ENCODE measurements around the gene LYSMD4.

DNA sequence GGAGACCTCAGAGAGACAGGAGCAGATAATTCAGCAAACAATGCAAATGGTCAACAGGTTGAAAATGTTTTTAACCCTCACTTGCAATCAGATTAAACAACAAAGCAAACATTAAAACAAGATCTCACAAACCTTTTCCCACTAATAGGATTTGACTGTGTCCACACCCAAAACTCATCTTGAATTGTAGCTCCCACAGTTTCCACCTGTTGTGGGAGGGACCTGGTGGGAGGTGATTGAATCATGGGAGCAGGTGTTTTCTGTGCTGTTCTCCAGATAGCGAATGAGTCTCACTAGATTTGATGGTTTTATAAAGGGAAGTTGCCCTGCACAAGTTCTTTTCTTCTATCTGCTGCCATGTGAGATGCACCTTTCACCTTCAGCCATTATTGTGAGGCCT, 1.3 kb upstream of the LYSMD4 start:
- TF ChIP-seq ZNF121 (tag by site-specific recombination; IDR thresholded peaks at IDR 0.05) = no peak
- no peak for TF ChIP-seq ZNF133 (tag by site-specific recombination; IDR thresholded peaks at IDR 0.05)
- TF ChIP-seq, protein P1, sequence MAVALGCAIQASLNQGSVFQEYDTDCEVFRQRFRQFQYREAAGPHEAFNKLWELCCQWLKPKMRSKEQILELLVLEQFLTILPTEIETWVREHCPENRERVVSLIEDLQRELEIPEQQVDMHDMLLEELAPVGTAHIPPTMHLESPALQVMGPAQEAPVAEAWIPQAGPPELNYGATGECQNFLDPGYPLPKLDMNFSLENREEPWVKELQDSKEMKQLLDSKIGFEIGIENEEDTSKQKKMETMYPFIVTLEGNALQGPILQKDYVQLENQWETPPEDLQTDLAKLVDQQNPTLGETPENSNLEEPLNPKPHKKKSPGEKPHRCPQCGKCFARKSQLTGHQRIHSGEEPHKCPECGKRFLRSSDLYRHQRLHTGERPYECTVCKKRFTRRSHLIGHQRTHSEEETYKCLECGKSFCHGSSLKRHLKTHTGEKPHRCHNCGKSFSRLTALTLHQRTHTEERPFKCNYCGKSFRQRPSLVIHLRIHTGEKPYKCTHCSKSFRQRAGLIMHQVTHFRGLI (tag by site-specific recombination; IDR thresholded peaks at IDR 0.05) = no peak
- no peak for TF ChIP-seq TCF7L2 (IDR thresholded peaks at IDR 0.05; ENCODE audit: borderline replicate concordance, low read depth, low read length)
- no peak for TF ChIP-seq ZNF660 (tag by site-specific recombination; IDR thresholded peaks at IDR 0.05)
- TF ChIP-seq ZSCAN30 (tag by site-specific recombination; IDR thresholded peaks at IDR 0.05) = no peak
- no peak for TF ChIP-seq MYNN (tag by site-specific recombination; IDR thresholded peaks at IDR 0.05; ENCODE audit: borderline replicate concordance)
- TF ChIP-seq, protein P2, sequence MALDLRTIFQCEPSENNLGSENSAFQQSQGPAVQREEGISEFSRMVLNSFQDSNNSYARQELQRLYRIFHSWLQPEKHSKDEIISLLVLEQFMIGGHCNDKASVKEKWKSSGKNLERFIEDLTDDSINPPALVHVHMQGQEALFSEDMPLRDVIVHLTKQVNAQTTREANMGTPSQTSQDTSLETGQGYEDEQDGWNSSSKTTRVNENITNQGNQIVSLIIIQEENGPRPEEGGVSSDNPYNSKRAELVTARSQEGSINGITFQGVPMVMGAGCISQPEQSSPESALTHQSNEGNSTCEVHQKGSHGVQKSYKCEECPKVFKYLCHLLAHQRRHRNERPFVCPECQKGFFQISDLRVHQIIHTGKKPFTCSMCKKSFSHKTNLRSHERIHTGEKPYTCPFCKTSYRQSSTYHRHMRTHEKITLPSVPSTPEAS (tag by site-specific recombination; IDR thresholded peaks at IDR 0.05) = no peak
- TF ChIP-seq PRDM1 (tag by site-specific recombination; IDR thresholded peaks at IDR 0.05) = no peak

Data from HEK293 (cell line).